Measurements from ENCODE around the gene C16orf96. TPM values are rescaled to one million over a fixed set of nuclear protein-coding genes. Genes with fewer than 3 reads are reported as not detected.

Gene C16orf96
- total RNA-seq, 1 experiment from 2014 or later = 1.4 TPM

DNA sequence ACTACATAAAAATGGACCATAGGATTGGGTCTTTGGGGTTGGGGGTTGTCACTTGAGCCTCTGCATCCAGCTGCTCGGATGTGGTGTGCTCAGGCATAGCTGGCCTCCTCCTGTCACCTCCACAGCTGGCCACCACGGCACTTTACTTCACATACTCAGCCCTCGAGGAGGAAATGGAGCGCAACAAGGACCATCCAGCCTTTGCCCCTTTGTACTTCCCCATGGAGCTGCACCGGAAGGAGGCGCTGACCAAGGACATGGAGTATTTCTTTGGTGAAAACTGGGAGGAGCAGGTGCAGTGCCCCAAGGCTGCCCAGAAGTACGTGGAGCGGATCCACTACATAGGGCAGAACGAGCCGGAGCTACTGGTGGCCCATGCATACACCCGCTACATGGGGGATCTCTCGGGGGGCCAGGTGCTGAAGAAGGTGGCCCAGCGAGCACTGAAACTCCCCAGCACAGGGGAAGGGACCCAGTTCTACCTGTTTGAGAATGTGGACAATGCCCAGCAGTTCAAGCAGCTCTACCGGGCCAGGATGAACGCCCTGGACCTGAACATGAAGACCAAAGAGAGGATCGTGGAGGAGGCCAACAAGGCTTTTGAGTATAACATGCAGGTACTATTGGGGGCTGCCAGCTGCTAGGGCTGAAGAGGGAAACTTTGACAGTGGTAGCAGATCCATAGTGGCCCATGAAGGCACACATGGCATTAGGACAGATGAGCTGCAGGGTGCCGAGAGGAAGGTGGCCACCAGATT, 48.4 kb upstream of the C16orf96 start:
- H4K20me1 ChIP-seq (ENCODE audit: control insufficient read depth, insufficient read depth, insufficient read length) = no peaks in the 10 kb centered on the region
- no CpG with 5 or more reads among the region's 17 CpGs for WGBS (ENCODE audit: extremely low coverage, insufficient read length, low lambda C conversion rate)
- H2BK5ac ChIP-seq (ENCODE audit: insufficient read length, low read length) = no peak overlapping the region

More for the DNA sequence above, 48.4 kb upstream of the C16orf96 start:
- no peak overlapping the region for H3K4ac ChIP-seq (ENCODE audit: low read depth, low read length)
- DNase-seq = no peak
- H2BK20ac ChIP-seq (ENCODE audit: low read depth, low read length, poor library complexity, severe bottlenecking) = no peak overlapping the region
- no peak overlapping the region for H3K27ac ChIP-seq (ENCODE audit: insufficient read length, low read depth, low read length)
- Mint-ChIP-seq H3K9me3 (no peaks in the 10 kb centered on the region), H3K36me3 (ENCODE audit: insufficient read depth in 1 of 3, low read depth in 3 of 3) (peaks cover 14 to 51% (median 37%) of the 10 kb centered on the region in 3 experiments; a peak in 6 of 7 replicates), H3K4me3 (no peak overlapping the region), H3K27me3 (ENCODE audit: low read depth) (no peaks in the 10 kb centered on the region; the same call in 1 of the 2 replicates), H3K27ac (no peak overlapping the region; a peak in 2 of 7 replicates), H3K4me1 (peaks cover 9 to 13% of the 10 kb centered on the region in 2 experiments; a peak in 2 of 4 replicates)
- no peak overlapping the region for H3K14ac ChIP-seq (ENCODE audit: insufficient read depth, low read length)
- TF ChIP-seq, protein P1, sequence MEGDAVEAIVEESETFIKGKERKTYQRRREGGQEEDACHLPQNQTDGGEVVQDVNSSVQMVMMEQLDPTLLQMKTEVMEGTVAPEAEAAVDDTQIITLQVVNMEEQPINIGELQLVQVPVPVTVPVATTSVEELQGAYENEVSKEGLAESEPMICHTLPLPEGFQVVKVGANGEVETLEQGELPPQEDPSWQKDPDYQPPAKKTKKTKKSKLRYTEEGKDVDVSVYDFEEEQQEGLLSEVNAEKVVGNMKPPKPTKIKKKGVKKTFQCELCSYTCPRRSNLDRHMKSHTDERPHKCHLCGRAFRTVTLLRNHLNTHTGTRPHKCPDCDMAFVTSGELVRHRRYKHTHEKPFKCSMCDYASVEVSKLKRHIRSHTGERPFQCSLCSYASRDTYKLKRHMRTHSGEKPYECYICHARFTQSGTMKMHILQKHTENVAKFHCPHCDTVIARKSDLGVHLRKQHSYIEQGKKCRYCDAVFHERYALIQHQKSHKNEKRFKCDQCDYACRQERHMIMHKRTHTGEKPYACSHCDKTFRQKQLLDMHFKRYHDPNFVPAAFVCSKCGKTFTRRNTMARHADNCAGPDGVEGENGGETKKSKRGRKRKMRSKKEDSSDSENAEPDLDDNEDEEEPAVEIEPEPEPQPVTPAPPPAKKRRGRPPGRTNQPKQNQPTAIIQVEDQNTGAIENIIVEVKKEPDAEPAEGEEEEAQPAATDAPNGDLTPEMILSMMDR (conservative IDR thresholded peaks at IDR 0.05) = no peak
- H3K9ac ChIP-seq (ENCODE audit: extremely low read depth, insufficient read length, low read length) = no peak overlapping the region
- no peak overlapping the region for H2BK120ac ChIP-seq (ENCODE audit: low read depth, low read length, poor library complexity, severe bottlenecking)
- H4K5ac ChIP-seq (ENCODE audit: insufficient read length, low read depth, low read length) = no peak overlapping the region
- no peaks in the 10 kb centered on the region for H3K79me1 ChIP-seq (ENCODE audit: insufficient read depth, low read depth, low read length, poor library complexity, severe bottlenecking)
- H3K23me2 ChIP-seq (ENCODE audit: insufficient read length, low read depth, low read length, poor library complexity, severe bottlenecking) = no peaks in the 10 kb centered on the region
- H3K18ac ChIP-seq (ENCODE audit: insufficient read length, low read depth, low read length) = no peak overlapping the region
- H4K91ac ChIP-seq (ENCODE audit: insufficient read length, low read depth, low read length) = no peak overlapping the region
- no peaks in the 10 kb centered on the region for H3K9me3 ChIP-seq (ENCODE audit: control insufficient read depth, low read depth, low read length)
- H3K27me3 ChIP-seq (ENCODE audit: insufficient read depth, low read length) = no peaks in the 10 kb centered on the region
- H3K56ac ChIP-seq (ENCODE audit: insufficient read length, low read depth, low read length) = no peak overlapping the region
- H3K4me2 ChIP-seq (ENCODE audit: insufficient read depth, insufficient read length, low read length) = no peak overlapping the region
- H2BK15ac ChIP-seq (ENCODE audit: low read depth, low read length) = no peak overlapping the region
- no peak overlapping the region for H3T11ph ChIP-seq (ENCODE audit: low read length)
- H2BK12ac ChIP-seq (ENCODE audit: insufficient read length, low read depth, low read length) = no peak overlapping the region
- H2AFZ ChIP-seq (ENCODE audit: low read length) = no peak overlapping the region
- no peaks in the 10 kb centered on the region for H3K79me2 ChIP-seq (ENCODE audit: insufficient read depth, low read length)
- H3K4me1 ChIP-seq (ENCODE audit: insufficient read depth, low read length) = no peaks in the 10 kb centered on the region
- H3K23ac ChIP-seq (ENCODE audit: insufficient read length, low read depth, low read length) = no peak overlapping the region
- H4K8ac ChIP-seq (replicated peaks; ENCODE audit: insufficient read length, low read depth, low read length) = no peak overlapping the region
- H2AK5ac ChIP-seq (ENCODE audit: insufficient read length, low read length) = no peak overlapping the region
